ENCODE data around the gene CBLL1.

DNA sequence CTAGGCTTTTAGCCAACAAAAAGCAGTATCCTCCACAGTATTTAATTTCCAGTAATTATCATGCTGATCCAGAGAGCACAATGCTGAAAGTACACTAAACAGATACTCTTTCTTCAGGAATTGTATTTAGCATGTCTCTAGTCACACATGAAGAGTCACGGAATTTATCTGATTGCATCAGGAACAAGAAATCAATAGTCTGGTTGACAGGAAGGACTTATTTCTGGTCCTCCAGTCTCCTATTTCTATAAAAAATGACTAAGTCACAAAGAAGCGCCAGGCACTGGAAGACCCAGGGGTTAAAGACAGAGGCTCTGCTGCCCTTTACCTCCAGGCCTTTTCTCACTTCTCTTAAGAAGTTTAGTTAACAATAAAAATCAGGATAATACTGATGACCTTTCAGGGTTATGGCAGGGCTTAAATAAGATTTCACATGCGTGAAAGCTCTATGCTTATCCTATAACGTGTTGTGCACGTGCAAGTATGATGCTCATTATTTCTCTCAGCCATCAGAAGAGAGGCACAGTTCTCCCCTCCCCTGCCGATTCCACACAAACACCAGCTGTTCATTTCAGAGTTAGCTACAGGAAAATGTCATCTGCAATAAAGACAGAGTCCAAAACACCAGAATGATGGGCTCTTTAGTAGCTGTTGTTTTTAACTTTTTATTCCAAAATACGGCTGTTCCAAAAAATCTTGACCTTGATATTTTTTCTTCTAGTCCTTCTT lies 46.5 kb upstream of the CBLL1 start:
- TF ChIP-seq GABPA (IDR thresholded peaks at IDR 0.05; ENCODE audit: low read depth, low read length), result no peak
- TF ChIP-seq GABPA (CRISPR knock-in tag; IDR thresholded peaks at IDR 0.05; ENCODE audit: low read depth), result no peak
- no peak for TF ChIP-seq CEBPB (IDR thresholded peaks at IDR 0.05; ENCODE audit: borderline replicate concordance, low read depth, low read length)
- no peak for TF ChIP-seq ZNF143 (CRISPR knock-in tag; IDR thresholded peaks at IDR 0.05)
- TF ChIP-seq CBX2 (IDR thresholded peaks at IDR 0.05; ENCODE audit: low read depth, low read length), result no peak
- no peak for TF ChIP-seq CBX2 (CRISPR knock-in tag; IDR thresholded peaks at IDR 0.05; ENCODE audit: low read depth)
- no peak for TF ChIP-seq MIER3 (CRISPR knock-in tag; IDR thresholded peaks at IDR 0.05; ENCODE audit: borderline replicate concordance)
- no peak for TF ChIP-seq ZNF644 (CRISPR knock-in tag; IDR thresholded peaks at IDR 0.05; ENCODE audit: low read depth)
- TF ChIP-seq JUND (CRISPR knock-in tag; IDR thresholded peaks at IDR 0.05), result no peak
- TF ChIP-seq, protein P1, sequence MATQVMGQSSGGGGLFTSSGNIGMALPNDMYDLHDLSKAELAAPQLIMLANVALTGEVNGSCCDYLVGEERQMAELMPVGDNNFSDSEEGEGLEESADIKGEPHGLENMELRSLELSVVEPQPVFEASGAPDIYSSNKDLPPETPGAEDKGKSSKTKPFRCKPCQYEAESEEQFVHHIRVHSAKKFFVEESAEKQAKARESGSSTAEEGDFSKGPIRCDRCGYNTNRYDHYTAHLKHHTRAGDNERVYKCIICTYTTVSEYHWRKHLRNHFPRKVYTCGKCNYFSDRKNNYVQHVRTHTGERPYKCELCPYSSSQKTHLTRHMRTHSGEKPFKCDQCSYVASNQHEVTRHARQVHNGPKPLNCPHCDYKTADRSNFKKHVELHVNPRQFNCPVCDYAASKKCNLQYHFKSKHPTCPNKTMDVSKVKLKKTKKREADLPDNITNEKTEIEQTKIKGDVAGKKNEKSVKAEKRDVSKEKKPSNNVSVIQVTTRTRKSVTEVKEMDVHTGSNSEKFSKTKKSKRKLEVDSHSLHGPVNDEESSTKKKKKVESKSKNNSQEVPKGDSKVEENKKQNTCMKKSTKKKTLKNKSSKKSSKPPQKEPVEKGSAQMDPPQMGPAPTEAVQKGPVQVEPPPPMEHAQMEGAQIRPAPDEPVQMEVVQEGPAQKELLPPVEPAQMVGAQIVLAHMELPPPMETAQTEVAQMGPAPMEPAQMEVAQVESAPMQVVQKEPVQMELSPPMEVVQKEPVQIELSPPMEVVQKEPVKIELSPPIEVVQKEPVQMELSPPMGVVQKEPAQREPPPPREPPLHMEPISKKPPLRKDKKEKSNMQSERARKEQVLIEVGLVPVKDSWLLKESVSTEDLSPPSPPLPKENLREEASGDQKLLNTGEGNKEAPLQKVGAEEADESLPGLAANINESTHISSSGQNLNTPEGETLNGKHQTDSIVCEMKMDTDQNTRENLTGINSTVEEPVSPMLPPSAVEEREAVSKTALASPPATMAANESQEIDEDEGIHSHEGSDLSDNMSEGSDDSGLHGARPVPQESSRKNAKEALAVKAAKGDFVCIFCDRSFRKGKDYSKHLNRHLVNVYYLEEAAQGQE (IDR thresholded peaks at IDR 0.05; ENCODE audit: borderline replicate concordance in 1 of 2, low read depth in 1 of 2, low read length in 2 of 2), result no peak

Data from HepG2 (cell line).